Endometrial microvascular endothelial cells (primary cell): ENCODE results near the gene MTMR4. TPM values are rescaled to one million over a fixed set of nuclear protein-coding genes. Genes with fewer than 3 reads are reported as not detected.
"Not testable (repeated sequence)": the region's sequence is repeated elsewhere in the genome, so short reads cannot be mapped to it uniquely, and the experiment has no call there.

Source experiments
- in situ Hi-C: cut with HindIII; loops from 2 replicates; pipeline ENCODE4 v1.10.0; 2017; ENCODE audit warnings: low sequenced_read_pairs, low pct_unique_long_range_greater_than_20kb; ENCODE audit errors: inconsistent ontology term
- total RNA-seq: library from RNA; depleted of rRNA; stranded (reverse); fragments of >200 nt; gene quantifications from one replicate; pipeline ENCODE4 v1.2.3, GENCODE V29; 2015; ENCODE audit errors: inconsistent ontology term

The MTMR4 gene
- total RNA-seq, 1 donor from 2014 or later: 36.2 TPM

DNA sequence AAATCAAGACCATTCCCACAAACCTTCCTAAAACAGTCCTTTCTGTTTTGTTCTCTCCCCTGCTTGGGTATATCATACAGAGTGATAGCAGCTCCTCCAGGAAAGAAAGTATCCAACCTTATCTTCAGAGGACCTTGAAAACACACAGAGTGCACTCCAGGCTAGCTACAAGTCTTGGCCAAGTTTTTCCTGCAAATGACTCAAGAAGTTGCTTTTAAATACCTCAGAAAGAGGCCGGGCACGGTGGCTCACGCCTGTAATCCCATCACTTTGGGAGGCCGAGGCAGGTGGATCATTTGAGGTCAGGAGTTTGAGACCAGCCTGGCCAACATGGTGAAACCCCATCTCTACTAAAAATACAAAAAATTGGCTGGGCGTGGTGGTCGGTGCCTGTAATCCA lies 11.3 kb downstream of the MTMR4 start:
- in situ Hi-C loops: not testable (repeated sequence)

DNA sequence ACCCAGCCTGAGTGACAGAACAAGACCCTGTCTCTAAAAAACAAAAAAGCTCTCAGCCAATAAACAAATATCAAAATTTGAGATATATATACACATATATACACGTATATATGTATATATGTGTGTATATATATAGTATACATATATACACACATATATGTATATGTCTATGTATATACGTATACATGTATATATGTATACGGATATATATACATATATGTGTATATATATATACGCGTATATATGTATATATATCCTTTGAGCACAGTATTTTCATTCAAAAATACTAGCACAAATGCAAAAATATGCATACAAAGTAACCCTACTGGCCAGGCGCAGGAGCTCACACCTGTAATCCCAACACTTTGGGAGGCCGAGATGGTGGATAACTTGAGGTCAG lies 13.0 kb downstream of the MTMR4 start:
- in situ Hi-C loops: no loop called here

DNA sequence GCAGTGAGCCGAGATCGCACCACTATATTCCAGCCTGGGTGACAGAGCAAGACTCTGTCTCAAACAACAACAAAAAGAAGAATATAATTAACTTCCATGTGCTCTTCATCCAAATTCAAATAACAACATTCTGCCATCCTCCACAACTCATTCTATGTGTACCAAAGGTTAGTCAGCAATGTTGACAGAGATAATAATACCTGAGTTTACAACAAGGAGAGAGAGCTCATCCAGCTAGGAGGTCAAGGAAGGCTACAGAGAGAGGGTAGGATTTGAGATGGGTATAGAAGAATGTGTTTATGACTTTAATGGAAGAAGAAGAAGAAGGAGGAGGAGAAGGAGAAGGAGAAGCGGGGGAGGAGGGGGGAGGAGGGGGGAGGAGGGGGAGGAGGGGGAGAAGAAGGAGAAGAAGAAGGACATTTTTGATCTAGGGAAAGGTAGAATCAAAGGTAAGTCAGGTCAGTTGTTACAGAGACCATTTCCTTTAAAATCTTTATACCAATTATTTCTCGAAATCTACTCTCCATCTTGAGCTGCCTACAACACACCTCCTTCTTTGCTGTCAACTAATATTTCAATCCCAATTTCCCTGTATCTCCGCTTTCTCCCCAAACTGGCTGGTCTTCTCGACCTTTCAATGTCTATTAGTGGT lies 16.1 kb downstream of the MTMR4 start:
- in situ Hi-C loops: no loop called here

DNA sequence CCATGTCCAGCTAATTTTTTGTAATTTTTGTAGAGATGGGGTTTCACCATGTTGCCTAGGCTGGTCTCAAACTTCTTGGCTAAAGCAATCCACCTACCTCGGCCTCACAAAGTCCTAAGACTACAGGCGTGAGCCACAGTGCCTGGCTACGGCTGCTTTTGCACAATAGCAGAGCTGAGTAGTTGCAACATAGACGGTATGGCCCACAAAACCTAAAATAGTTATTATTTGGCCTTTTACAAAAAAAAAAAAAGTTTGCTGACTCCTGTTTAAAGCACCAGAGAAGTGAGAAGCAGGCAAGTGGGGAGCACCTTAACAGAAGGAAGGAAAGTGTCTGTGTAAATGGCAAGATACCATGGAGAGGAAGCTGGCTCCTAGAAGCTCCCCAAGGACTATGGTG lies 20.9 kb downstream of the MTMR4 start:
- in situ Hi-C loops: no loop called here

DNA sequence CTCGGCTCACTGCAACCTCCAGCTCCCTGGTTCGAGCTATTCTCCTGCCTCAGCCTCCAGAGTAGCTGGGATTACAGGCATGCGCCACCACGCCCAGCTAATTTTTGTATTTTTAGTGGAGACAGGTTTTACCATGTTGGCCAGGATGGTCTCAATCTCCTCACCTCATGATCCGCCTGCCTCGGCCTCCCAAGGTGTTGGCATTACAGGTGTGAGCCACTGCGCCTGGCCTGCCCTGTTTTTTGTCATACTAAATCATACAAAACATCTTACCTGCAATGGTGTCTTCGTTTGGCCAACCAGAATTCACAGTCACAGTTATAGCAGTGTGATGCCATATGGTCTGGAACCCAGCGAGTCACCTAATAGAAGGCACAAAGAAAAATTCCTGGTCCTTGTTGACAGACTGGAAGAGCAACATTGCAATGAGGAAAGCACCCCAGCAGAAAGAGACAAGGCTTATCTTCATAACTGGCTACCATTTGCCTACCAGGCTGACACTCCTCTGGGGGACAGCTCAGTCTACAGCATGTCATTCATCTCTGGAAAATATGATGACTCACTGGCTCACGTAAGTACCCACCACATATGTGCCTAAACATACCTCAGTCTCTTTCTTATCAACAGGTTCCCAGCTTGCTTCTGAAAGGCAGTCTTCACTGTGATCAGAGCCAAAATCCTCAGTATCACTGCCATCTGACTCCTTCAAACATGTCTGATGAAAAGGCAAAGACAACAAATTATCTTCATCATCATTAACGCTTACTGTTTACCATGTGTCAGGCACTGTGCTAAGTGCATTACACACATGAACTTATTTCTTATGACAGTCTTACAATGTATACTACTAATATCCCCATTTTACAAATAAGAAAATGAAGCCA lies 22.0 kb downstream of the MTMR4 start:
- in situ Hi-C loops: no loop called here

DNA sequence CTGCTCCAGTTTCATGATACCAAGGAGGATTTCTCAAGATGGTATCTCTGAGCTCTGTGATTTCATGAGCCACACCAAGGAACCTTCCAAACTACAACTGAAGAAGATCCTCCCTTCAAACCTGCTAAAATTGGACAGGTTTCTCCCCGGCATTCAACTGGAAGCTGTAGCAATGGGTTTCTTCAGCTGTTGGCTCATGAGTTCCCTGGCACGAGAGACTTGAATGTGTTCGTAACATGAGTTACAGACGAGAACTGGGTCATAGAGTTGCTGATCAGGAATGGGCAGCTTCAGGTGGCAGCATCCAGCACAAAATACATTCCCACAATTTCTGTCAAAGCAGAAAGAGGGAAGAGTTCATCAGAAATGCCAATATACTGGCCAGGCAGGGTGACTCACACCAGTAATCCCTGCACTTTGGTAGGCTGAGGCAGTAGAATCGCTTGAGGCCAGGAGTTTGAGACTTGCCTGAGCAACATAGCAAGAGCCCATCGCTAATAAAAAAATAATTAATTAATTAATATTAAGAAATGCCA lies 22.9 kb downstream of the MTMR4 start:
- in situ Hi-C loops: no loop called here

DNA sequence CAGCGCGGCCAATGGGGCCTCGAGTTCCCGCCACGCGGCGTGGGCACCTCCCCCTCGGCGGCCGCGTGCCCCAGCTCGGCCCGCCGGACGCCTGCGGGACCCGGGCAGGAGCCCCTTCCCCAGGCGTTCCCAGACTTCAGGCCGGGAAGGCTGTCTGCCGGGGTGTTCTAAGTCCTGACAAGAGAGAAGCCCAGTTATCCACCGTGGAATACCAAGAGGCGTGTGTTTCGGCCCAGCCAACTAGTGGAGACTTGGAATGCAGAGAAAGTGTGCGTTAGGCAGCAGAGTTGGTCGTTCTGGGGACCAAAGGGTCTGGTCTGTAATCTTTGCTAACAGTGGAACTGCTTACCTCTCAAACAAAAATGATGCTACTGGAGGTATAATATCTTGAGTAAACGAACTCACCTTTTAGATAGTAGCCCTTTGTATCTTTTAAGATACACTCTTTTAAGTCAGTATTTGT lies 26.0 kb downstream of the MTMR4 start:
- in situ Hi-C loops: no loop called here

DNA sequence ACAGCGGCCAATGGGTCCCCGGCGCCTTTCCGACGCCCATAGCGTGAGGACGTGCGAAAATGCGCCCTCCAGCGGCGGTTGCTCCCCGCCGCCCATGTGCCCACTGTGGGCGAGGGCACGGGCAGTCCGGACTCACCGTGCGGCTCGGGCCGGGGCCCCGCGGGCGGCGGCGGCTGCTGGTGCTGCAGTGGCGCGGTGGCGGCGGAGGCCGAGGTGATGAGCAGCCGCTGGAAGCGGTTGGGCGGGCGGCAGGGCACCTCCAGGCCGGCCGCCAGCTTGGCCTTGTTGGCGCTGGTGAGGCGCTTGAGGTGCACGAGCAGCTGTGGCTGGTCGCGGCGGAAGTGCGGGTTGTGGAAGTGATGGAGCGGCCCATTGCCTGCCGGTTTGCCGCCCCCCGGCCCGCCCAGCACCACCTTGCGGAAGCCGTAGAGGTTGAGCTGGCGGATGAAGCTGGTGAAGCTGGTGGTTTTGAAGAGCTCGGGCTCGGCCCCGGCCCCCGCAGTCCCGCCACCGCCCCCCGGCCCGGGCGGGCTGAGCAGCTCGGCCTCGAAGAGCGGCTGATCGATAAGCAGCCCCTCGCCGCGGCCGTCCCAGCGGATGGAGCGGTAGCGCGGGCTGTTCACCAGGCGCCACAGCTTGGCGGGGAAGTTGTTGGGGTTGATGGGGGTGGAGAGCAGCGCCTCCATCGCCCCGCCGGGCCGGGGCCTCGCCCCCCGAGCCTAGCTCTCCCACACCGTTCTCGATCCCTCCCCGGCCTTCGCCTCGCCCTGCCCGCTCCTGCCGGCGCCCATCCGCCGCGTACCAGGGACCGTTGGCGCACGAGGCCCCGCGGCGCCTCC lies 26.6 kb downstream of the MTMR4 start, which contains the start of gene HSF5:
Gene HSF5 (minus strand): TSS at position 820 of the 839 bp plus-strand sequence. CDS start 134 bp downstream, at position 686.
- in situ Hi-C loops: no loop called here

DNA sequence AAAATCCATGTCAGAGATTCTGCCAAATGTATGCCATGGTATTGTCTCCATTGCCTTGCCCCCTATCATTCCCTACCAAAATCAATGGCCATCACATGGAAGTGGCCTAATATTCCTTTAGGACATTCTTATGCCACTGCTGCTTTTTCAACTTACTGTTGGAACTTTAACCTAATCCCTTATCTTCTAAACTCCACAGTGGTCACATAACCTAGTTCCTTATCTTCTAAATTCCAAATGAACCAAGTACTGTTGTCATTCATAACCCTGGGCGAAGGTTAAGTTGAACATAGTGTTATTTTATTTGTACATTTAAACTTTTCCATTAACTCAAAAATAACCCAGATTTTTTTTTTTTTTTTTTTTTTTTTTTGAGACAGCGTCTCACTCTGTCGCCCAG lies 29.8 kb downstream of the MTMR4 start:
- in situ Hi-C loops: no loop called here

DNA sequence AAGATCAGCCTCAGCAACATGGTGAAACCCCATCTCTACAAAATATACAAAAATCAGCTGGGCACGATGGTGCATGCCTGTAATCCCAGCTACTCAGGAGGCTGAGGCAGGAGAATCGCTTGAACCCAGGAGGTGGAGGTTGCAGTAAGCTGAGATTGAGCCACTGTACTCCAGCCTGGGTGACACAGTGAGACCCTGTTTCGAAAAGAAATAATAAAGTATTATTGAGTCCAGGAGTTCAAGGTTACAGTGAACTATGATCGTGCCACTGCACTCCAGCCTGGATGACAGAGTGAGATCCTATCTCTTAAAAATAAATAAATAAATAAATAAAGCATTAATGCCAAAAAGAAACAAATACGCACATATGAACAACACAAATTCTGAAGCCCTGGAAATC lies 32.6 kb downstream of the MTMR4 start:
- in situ Hi-C loops: not testable (repeated sequence)

DNA sequence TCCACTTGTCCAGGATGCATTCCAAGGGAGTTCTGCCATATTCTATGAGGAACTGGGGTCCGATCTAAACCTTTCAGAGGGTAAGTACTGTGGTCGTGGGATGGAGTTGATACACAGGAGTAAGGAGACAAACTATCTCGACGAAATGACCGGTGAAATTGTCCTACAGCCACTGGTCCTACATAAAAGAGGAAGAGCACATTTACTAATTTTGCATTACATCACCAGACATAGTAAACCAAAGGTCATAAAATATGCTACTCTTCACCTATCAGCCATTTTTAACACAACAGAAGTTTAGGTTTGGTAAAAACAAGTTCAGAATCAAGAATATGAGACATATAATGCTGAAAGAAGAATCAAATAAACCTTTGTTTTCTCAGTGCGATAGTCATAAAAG lies 34.3 kb downstream of the MTMR4 start:
- in situ Hi-C loops: no loop called here

DNA sequence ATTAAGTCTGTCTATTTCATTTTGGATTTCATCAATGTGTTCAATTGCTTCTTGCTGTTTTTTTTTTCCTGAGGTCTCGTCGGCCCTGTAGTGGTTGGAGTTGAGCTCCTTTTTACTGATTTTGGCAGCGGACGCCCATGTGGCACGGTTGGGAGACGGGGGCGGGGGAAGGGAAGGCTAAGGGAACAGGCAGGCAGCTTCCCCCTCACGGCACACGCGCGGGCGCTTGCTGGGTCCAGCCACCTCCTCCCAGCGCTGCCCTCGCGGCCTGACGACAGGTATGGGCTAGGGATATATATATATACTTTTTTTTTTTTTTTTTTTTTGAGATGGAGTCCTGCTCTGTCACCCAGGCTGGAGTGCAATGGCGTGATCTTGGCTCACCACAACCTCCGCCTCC lies 37.6 kb downstream of the MTMR4 start:
- in situ Hi-C loops: no loop called here

DNA sequence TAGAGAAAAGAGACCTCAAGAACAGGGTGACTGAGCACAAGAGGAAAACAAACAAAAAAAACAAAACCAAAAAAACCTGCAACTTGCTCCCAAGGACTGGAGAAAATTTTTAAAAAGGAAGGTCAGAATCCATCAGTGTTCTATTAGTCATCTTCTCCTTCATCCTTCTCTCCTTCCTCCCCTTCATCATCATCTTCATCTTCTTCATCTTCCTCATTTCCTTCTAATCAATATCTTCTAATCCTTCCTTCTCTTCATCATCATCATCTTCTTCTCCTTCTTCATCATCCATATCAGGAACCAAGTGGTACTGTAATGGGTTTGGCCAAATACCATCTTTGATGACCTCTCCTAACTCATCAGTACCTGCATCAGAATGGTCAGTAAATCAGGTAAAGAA lies 38.5 kb downstream of the MTMR4 start:
- in situ Hi-C loops: no loop called here

DNA sequence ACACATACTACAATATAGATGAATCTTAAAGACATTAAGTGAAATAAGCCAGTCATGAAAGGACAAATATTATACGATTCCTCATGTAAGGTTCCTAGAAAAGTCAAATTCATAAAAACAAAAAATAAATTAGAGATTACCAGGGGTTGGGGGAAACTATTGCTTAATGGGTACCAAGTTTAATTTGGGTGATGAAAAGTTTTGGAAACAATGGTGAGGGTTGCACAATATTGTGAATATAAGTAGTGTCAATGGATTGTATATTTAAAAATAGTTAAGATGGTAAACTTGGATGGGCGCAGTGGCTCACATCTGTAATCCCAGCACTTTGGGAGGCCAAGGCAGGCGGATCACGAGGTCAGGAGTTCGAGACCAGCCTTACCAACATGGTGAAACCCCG lies 44.1 kb downstream of the MTMR4 start:
- in situ Hi-C loops: no loop called here

DNA sequence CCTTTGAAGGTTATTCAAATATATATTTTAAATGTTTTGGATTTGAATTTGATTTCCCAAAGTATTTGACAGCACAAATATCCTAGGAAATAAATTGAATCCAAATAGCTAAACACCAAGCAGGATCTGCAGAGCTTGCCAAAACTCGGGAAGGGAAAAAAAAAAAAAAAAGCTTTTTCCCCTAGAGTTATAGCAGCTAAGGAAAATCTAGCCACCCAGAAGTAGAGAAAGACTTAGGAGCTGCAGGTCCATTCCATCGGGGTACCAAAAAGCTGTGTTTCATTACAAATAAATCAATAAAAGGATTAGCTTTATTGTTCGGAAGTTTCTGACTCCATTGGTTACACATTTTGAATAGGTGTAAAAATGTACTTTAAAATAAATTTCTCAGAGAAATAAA lies 45.5 kb downstream of the MTMR4 start:
- in situ Hi-C loops: no loop called here

DNA sequence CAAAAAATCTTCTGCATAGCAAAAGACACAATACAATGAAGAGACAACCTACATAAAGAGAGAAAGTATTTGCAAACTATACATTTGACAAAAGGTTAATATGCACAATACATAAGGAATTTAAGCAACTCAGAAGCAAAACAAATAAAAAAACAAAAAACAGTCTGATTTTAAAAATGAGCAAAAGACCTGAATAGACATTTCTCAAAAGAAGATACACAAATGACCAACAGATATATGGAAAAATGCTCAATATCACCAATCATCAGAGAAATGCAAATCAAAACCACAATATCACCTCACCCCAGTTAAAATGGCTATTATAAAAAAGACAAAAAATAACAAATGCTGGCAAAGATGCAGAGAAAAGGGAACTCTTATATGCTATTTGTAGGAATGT lies 58.9 kb downstream of the MTMR4 start:
- in situ Hi-C loops: no loop called here

DNA sequence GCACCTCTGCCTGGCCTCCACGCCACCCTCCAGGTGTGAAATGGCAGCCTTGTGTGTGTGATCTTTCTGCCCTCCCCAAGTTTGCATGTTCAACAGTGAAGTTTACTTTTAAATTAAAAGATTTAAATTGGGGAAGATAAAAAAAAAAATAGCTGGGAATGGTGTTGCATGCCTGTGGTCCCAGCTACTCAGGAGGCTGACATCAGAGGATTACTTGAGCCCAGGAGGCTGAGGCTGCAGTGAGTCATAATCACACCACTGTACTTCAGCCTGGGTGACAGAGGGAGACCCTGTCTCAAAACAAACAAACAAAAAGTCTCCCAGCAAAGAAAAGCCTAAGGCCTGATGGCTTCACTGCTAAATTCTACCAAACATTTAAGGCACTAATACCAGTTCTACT lies 61.7 kb downstream of the MTMR4 start:
- in situ Hi-C loops: no loop called here

DNA sequence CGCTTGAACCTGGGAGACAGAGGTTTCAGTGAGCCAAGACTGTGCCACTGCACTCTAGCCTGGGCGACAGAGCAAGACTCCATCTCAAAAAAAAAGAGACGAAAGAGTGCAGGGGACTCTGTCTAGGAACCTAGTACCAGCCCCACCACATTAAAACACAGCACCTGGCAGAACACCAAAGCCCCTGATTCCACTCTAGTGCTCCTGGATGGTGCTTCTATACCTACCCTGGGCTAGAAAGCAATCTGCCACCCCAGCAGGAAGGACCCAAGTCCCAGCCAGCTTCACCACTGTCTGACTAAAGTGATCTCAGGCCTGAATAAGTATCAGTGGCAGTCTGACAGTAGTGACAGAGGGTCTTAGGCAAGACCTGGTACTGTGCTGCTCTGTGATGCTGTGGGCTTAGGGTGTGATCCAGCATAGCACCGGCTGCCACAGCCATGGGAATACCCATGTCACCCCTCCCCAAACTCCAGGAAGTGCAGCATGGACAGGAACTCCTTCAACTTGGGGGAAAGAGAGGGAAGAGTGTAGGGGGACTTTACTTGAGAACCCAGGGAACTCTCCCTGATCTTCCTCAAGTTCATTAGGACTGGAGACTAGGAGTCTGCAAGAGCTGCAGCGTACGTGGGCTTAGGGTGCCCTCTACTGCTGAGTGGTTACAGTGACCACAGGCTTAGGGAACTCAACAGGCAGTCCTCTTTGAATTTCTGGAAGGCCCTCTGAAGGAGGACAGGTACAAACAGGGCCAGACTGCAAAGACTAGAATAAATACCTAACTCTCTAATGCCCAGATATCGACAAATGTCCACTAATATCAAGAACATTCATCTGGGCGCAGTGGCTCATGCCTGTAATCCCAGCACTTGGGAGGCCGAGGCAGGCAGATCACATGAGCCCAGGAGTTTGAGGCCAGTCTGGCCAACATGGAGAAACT lies 67.1 kb downstream of the MTMR4 start:
- in situ Hi-C loops: no loop called here
